NCI-H2029 (cell line): ENCODE results near the gene ATG2B.

ENCODE experiments used
- DNase-seq: peaks from one replicate; lab custom pipeline; 2025; lab: John Stamatoyannopoulos, UW

The ATG2B gene

GRCh38 chr14:96309896-96310330 is 53.2 kb downstream of the ATG2B start:
- no peak for DNase-seq

GRCh38 chr14:96309133-96309895 is 53.8 kb downstream of the ATG2B start:
- DNase-seq, result no peak

DNA sequence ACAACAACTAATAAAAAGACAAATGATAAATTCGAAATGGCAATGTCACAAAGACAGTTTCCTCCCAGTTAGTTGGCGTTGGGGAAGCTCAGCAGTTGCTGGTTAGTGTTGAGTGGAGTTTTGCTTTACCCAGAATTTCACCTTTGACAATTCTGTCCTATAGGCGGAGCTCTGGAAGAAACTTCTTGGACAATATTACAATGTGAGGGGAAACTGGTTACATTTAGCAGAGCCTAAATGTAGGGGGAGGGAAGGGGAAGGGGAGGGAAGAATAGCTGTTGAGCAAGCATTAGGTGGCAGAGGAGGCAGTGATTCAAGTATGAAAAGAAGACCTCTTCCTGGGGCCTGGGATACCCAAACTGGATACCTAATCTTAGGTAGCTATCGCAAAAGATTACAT is 55.7 kb downstream of the ATG2B start:
- no peak for DNase-seq

DNA sequence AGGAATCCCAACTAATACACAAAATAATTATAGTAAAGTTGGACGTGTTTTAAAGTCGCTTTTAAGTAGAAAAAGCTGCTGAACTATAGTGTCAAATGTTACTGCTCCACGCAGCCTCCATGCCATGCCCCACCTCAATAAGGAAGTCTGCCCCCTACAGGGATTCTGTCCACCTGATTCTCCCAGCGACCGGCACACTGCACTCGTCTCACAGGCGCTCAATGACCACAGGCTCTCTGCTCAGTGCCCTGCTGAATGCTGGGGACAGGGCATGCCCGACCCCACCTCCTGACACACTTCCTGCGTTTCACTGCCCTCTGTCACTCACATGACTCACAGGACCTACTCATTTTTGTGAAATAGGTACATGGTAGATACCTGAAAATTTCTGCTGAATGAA is 58.2 kb downstream of the ATG2B start:
- no peak for DNase-seq

GRCh38 chr14:96303981-96304380 is 59.2 kb downstream of the ATG2B start:
- DNase-seq, result no peak

- DNase-seq, result no peak
These were observed 63.7 kb downstream of the ATG2B start for GRCh38 chr14:96299441-96299840.

DNA sequence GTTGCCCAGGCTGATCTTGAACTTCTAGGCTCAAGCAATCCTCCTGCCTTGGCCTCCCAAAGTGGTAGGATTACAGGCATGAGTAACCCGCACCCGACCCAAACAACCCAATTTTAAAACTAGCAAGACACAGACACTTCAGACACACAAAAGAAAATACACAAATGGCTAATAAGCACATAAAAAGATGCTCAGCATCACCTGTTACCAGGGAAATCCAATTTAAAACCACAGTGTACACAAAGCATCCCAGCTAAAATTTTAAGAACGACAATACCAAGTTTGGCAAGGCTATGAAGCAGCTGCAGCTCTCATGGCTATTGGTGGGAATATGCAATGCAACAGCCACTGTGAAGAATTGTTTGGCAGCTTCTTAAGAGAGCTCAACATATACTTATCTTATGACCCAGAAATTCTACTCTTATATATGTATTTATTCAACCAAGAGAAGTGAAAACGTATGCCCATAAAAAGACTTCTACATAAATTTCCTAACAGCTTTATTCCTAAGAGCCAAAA is 65.1 kb downstream of the ATG2B start:
- no peak for DNase-seq

GRCh38 chr14:96297000-96297399 is 66.1 kb downstream of the ATG2B start:
- no peak for DNase-seq

DNA sequence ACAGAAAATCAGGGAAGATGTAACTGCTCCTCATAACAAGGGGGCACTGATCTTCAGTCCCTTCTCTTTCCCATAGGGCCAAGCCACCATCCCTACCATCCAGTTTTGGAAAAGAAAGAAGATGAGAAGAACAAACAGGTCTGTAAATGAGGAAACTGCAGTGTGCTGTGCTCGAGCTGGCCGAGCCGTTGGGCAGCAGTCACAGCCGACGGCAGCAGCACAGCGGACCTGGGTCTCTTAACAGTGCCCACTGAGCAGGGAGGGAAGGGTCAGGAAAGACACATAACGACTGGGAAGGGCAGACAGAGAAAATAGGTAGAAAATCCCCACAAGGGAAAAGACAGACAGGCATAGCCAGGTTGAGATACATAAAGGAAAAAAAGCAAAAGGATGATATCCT is 68.9 kb downstream of the ATG2B start:
- DNase-seq, result no peak

- no peak for DNase-seq
These were observed 75.3 kb downstream of the ATG2B start for GRCh38 chr14:96287856-96288255.

- no peak for DNase-seq
These were observed 76.9 kb downstream of the ATG2B start for GRCh38 chr14:96286251-96286650.

DNA sequence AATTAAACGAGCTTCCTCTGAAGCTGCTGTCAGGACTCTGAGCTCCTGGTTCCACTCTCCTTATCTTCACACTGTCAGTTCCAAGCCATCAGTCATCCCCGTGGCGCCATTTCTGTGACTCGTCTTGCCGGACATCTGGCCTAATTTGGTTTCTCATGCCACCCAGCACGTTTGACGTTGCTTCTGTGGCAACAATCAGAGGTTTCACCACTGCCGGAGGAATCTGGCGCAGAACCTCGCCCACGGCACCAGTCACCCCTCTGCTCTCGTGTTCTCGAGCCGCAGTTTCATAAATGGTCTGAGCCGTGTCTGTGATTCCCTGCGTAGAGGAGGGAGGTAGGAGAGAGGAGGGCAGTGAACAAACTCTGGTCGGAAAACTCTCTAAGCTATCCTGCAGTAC is 77.5 kb downstream of the ATG2B start:
- DNase-seq, result no peak

- DNase-seq, result no peak
These were observed 78.7 kb downstream of the ATG2B start for GRCh38 chr14:96284430-96284829.

DNA sequence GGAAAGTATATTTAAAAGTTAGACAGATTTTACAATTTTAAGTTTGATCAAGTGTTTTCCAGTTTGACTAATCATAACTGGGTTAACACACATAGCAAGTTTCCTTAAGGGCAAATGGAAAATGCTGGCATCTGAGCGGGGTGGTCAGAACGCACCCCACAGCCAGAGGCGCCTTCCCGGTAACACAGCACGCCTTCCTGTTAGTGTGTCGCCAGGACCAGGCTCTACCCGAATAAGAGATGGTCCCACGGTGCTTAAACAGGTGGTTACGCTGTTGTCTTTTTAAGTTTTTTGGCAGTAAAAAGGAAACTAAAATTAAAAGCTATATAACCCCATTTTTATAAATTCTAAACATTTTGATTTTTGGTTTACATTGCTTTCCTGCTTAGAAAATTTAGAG is 79.1 kb downstream of the ATG2B start:
- no peak for DNase-seq

- no peak for DNase-seq
These were observed 81.7 kb downstream of the ATG2B start for GRCh38 chr14:96281486-96281885.

DNA sequence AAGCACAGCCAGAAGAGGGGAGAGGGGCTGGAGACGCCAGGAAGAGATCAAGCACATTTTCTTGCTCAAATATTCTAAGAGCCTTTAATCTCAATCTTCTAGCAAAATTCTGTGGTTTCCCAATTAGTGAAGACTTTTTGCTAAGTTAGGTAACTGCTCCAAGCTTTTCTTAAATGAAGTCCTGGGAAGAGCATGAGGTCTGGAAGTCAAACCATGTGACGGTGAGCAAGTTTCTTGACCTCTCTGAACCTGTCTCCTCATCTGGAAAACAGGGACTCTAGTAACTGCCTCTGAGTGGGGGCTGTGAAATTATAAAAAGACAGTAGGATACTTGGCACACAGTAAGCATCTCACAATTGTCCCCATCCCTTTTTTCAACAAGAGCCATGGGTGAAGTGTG is 83.0 kb downstream of the ATG2B start:
- no peak for DNase-seq

DNA sequence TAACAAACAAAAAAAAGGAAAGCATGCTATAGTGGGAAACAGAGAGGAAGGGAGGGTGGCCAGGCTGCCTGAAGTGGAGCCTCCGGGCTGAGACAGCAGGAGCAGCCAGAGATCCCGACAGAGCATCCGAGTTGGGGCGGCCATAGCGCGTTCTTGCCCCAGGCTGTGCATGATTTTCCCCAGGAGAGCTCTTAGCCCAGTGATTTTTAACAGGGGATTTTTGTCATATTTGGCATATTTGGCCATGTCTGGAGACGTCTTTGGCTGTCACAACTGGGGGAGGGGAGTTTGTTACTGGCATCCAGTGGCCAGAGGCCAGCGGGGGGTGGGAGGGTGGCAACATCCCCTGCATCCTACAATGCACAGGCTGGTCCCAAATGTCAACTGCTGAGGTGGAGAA is 83.6 kb downstream of the ATG2B start:
- no peak for DNase-seq

DNA sequence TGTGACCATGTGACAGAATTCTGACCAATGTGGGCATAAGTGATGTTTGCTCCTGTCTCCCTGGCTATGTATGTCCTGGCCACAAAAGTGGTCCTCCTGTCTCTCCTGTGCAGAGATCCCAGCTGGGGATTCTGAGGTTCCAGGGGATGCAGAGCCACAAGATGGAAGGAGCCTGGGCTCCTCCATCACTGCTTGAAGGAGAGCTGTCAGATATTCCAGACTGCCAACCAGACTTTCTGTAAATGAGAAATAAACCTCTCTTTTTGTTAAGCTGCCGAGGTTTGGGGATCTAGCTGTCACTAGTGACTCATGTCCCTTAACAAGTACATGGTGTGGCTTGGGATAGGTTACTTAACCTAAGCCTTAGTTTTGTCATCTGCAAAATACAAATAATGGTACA is 85.3 kb downstream of the ATG2B start:
- DNase-seq, result no peak

GRCh38 chr14:96275177-96276112 is 87.7 kb downstream of the ATG2B start:
- DNase-seq, result peak; percentile 19

GRCh38 chr14:96274543-96274942 is 88.6 kb downstream of the ATG2B start:
- DNase-seq, result no peak

DNA sequence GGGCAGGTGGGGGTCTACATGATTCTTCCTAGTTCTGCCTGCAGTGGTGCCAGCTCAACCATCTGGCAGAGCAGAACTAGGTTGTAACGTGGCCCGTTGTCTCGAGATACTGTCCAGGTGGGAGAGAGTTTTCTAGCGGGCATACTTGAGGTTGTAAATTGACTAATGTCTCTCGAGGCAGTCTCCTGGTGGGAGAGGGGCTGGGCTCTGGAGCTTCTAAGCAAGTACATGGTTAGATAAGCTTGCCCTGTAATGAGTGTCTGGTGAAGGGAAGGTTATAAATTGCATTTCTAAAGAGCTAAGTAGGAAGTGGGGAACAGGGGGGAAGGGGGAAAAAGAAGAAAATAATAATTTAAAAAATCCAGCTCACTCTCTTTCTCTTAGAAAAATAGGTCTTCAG is 89.0 kb downstream of the ATG2B start:
- DNase-seq, result no peak

DNA sequence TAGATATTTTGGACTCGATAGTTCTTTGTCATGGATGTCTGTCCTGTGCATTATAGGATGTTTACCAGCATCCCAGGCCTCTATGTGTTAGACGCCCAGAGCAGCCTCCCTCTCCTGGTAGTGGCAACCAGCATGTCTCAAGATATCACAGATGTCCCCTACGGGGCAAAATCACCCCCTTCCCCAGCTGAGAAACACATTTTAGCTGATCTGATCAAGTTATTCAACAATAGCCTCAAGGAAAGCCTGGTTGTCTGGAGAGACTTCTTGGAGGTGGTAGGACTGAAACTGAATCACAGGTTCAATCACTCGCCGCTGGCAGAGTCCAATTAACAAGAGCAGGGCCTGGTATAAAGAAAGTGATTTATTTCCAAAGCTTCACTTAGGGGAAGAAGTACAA is 89.5 kb downstream of the ATG2B start:
- no peak for DNase-seq
